ENCODE data around the gene CCR2. TPM values are rescaled to one million over a fixed set of nuclear protein-coding genes. Genes with fewer than 3 reads are reported as not detected.

CCR2 gene
- total RNA-seq, 2 experiments from 2014 or later: not detected

DNA sequence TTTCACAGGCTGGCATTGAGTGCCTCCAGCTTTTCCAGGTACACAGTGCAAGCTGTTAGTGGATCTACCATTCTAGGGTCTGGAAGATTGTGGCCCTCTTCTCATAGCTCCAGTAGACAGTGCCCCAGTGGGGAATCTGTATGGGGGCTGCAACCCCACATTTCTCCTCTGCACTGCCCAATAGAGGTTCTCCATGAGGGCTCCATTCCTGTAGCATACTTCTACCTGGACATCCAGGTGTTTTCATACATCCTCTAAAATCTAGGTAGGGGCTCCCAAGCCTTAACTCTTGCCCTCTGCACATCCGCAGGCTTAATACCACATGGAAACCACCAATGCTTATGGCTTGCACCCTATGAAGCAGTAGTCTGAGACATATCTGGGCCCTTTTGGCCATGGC lies 15.1 kb upstream of the CCR2 start:
- BruUV-seq (replicated peaks): no TSS peak
- no peak overlapping the region for H3K27ac ChIP-seq (ENCODE audit: low read depth, low read length, poor library complexity, severe bottlenecking)
- H3K9me3 ChIP-seq (ENCODE audit: low read length): peaks cover 14% of the 10 kb centered on the region; the same call in 1 of the 2 replicates
- H3K4me3 ChIP-seq (ENCODE audit: low read depth, low read length, poor library complexity, severe bottlenecking): no peak overlapping the region
- no peaks in the 10 kb centered on the region for H3K79me2 ChIP-seq (ENCODE audit: insufficient read depth, low read depth, low read length)
- no peak for DNase-seq (ENCODE audit: low spot score)
- H3K4me1 ChIP-seq (ENCODE audit: insufficient read depth, low read length, poor library complexity, severe bottlenecking): no peaks in the 10 kb centered on the region
- no peak overlapping the region for H3K4me2 ChIP-seq (ENCODE audit: low read length)
- ChIA-PET CTCF (ENCODE audit: unreplicated experiment) (no interaction called here), POLR2A (interaction anchor here (0.6 kb wide), 1 partner anchor 294 kb away, joined by 3 read pairs; no protein-coding TSS in a partner anchor)
- no peaks in the 10 kb centered on the region for H3K9me2 ChIP-seq (ENCODE audit: insufficient read depth, low read length)
- H3K36me3 ChIP-seq (ENCODE audit: insufficient read depth, low read length): no peaks in the 10 kb centered on the region
- TF ChIP-seq, protein P1, sequence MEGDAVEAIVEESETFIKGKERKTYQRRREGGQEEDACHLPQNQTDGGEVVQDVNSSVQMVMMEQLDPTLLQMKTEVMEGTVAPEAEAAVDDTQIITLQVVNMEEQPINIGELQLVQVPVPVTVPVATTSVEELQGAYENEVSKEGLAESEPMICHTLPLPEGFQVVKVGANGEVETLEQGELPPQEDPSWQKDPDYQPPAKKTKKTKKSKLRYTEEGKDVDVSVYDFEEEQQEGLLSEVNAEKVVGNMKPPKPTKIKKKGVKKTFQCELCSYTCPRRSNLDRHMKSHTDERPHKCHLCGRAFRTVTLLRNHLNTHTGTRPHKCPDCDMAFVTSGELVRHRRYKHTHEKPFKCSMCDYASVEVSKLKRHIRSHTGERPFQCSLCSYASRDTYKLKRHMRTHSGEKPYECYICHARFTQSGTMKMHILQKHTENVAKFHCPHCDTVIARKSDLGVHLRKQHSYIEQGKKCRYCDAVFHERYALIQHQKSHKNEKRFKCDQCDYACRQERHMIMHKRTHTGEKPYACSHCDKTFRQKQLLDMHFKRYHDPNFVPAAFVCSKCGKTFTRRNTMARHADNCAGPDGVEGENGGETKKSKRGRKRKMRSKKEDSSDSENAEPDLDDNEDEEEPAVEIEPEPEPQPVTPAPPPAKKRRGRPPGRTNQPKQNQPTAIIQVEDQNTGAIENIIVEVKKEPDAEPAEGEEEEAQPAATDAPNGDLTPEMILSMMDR (conservative IDR thresholded peaks at IDR 0.05; ENCODE audit: low read length): no peak
- TF ChIP-seq EZH2phosphoT487 (IDR thresholded peaks at IDR 0.05; ENCODE audit: borderline replicate concordance, low read depth, low read length): no peak
- no peaks in the 10 kb centered on the region for H4K20me1 ChIP-seq (ENCODE audit: insufficient read depth, low read length)
- H2AFZ ChIP-seq (ENCODE audit: low read length): no peak overlapping the region
- intact Hi-C loops (cut with micrococcal nuclease; ENCODE audit: unreplicated experiment): no loop called here

DNA sequence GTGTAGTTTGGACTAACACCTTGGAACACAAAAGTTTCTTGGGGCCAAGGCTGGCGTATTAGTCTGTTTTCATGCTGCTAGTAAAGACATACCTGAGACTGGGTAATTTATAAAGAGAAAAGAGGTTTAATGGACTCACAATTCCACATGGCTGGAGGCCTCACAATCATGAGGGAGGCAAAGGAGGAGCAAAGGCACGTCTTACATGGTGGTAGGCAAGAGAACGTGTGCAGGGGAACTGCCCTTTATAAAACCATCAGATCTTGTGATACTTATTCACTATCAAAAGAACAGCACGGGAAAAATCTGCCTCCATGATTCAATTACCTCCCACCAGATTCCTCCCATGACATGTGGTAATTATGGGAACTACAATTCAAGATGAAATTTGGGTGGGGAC lies 9.4 kb upstream of the CCR2 start:
- ChIA-PET POLR2A (no interaction called here), CTCF (ENCODE audit: unreplicated experiment) (no interaction called here)
- intact Hi-C loops (cut with micrococcal nuclease; ENCODE audit: unreplicated experiment): no loop called here
- H3K4me1 ChIP-seq (ENCODE audit: insufficient read depth, low read length, poor library complexity, severe bottlenecking): no peaks in the 10 kb centered on the region
- peaks cover 2% of the 10 kb centered on the region; the same call in 1 of the 2 replicates for H3K9me3 ChIP-seq (ENCODE audit: low read length)
- no peaks in the 10 kb centered on the region for H3K36me3 ChIP-seq (ENCODE audit: insufficient read depth, low read length)
- TF ChIP-seq EZH2phosphoT487 (IDR thresholded peaks at IDR 0.05; ENCODE audit: borderline replicate concordance, low read depth, low read length): no peak
- TF ChIP-seq, protein P1 (conservative IDR thresholded peaks at IDR 0.05; ENCODE audit: low read length): no peak
- H3K4me3 ChIP-seq (ENCODE audit: low read depth, low read length, poor library complexity, severe bottlenecking): no peak overlapping the region
- DNase-seq (ENCODE audit: low spot score): no peak
- H2AFZ ChIP-seq (ENCODE audit: low read length): no peak overlapping the region
- no peak overlapping the region for H3K4me2 ChIP-seq (ENCODE audit: low read length)
- H3K9me2 ChIP-seq (ENCODE audit: insufficient read depth, low read length): no peaks in the 10 kb centered on the region
- H3K27ac ChIP-seq (ENCODE audit: low read depth, low read length, poor library complexity, severe bottlenecking): no peak overlapping the region
- no peaks in the 10 kb centered on the region for H4K20me1 ChIP-seq (ENCODE audit: insufficient read depth, low read length)
- no peaks in the 10 kb centered on the region for H3K79me2 ChIP-seq (ENCODE audit: insufficient read depth, low read depth, low read length)
- no TSS peak for BruUV-seq (replicated peaks)

DNA sequence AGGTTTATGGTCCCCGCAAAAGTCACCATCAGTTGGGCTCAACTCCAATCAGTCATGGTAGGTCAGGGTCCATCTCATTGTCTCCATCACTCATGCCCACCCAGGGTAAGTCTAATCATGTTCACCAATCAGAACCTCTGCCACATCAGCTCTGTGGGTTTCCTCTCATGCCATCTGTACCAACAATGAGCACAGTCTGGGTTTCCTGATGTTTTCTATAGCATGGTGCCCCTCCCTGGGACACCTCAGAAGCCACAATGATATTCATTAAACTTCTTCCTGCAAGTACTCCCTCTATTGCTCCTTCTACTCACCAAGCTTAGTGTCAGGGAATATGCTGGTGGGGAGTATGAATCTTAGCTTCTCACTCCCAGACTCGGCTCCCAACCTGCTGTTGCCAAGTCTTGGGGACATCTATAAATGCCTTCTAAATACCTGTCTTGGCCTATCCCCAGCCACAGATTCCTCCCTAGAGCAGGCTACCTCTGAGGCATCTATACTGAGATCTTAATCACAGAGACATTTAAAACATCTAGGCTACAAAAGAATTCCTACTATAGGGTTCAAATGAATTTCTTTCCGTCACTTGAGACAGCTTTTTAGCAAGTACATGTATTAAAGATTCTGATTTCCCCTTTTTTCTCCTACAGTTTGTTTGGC lies 5.0 kb upstream of the CCR2 start:
- Histone ChIP-seq H3K4me1 (ENCODE audit: insufficient read depth, low read length, poor library complexity, severe bottlenecking) (peaks cover 9% of the 10 kb centered on the region), H4K20me1 (ENCODE audit: insufficient read depth, low read length) (no peaks in the 10 kb centered on the region), H3K4me2 (ENCODE audit: low read length) (no peak overlapping the region), H3K9me3 (ENCODE audit: low read length) (no peaks in the 10 kb centered on the region; the same call in 1 of the 2 replicates), H3K4me3 (ENCODE audit: low read depth, low read length, poor library complexity, severe bottlenecking) (no peak overlapping the region), H3K27ac (ENCODE audit: low read depth, low read length, poor library complexity, severe bottlenecking) (no peak overlapping the region), H3K79me2 (ENCODE audit: insufficient read depth, low read depth, low read length) (no peaks in the 10 kb centered on the region), H2AFZ (ENCODE audit: low read length) (no peak overlapping the region), H3K9me2 (ENCODE audit: insufficient read depth, low read length) (no peaks in the 10 kb centered on the region), H3K36me3 (ENCODE audit: insufficient read depth, low read length) (no peaks in the 10 kb centered on the region)
- CTCF ChIA-PET (ENCODE audit: unreplicated experiment): no interaction called here
- POLR2A ChIA-PET: no interaction called here
- TF ChIP-seq, protein P1 (conservative IDR thresholded peaks at IDR 0.05; ENCODE audit: low read length): no peak
- TF ChIP-seq EZH2phosphoT487 (IDR thresholded peaks at IDR 0.05; ENCODE audit: borderline replicate concordance, low read depth, low read length): no peak
- intact Hi-C loops (cut with micrococcal nuclease; ENCODE audit: unreplicated experiment): no loop called here
- no TSS peak for BruUV-seq (replicated peaks)
- no peak for DNase-seq (ENCODE audit: low spot score)
